GM06990 (cell line): ENCODE data around the gene EYS.

ENCODE experiments used
- DNase-seq: peaks from one replicate; pipeline ENCODE4 v3.0.0-alpha.2; 2011; ENCODE audit not compliant: insufficient read length; ENCODE audit errors: extremely low read depth
- H3K27me3 ChIP-seq: replicated peaks from 2 replicates; pipeline ENCODE4 v1.6.0; 2011; ENCODE audit warnings: low read length; ENCODE audit not compliant: control insufficient read depth, insufficient read depth
- H3K36me3 ChIP-seq: 2 replicates; pipeline ENCODE4 v1.5.1; 2011; ENCODE audit warnings: low read length; ENCODE audit not compliant: control insufficient read depth, insufficient read depth
- H3K4me3 ChIP-seq: replicated peaks from 2 replicates; pipeline ENCODE4 v1.5.1; 2011; ENCODE audit warnings: low read depth, mild to moderate bottlenecking, control low read depth, low read length
- CTCF ChIP-seq: IDR thresholded peaks from 2 replicates; pipeline ENCODE4 v1.5.1; 2011; ENCODE audit warnings: low read length, control low read depth, mild to moderate bottlenecking, inconsistent platforms; ENCODE audit not compliant: insufficient read depth, poor library complexity, severe bottlenecking

Gene EYS

GRCh38 chr6:64429926-64430325 is 1277.1 kb downstream of the EYS start:
- H3K36me3 ChIP-seq: no peaks in the 10 kb centered on the region
- no peak for DNase-seq
- no peaks in the 10 kb centered on the region for H3K27me3 ChIP-seq
- no peak overlapping the region for H3K4me3 ChIP-seq
- TF ChIP-seq CTCF: no peak

- Histone ChIP-seq H3K27me3 (no peaks in the 10 kb centered on the region), H3K36me3 (no peaks in the 10 kb centered on the region), H3K4me3 (no peak overlapping the region)
- no peak for TF ChIP-seq CTCF
- DNase-seq: no peak
Measured at GRCh38 chr6:64428186-64428585, 1278.8 kb downstream of the EYS start.

- no peak for TF ChIP-seq CTCF
- H3K36me3 ChIP-seq: no peaks in the 10 kb centered on the region
- H3K4me3 ChIP-seq: no peak overlapping the region
- no peak for DNase-seq
- H3K27me3 ChIP-seq: no peaks in the 10 kb centered on the region
Measured at GRCh38 chr6:64415926-64416325, 1291.1 kb downstream of the EYS start.

GRCh38 chr6:64411226-64411625 is 1295.8 kb downstream of the EYS start:
- Histone ChIP-seq H3K4me3 (no peak overlapping the region), H3K27me3 (no peaks in the 10 kb centered on the region), H3K36me3 (no peaks in the 10 kb centered on the region)
- DNase-seq: no peak
- no peak for TF ChIP-seq CTCF

- no peak for TF ChIP-seq CTCF
- no peak overlapping the region for H3K4me3 ChIP-seq
- H3K36me3 ChIP-seq: no peaks in the 10 kb centered on the region
- DNase-seq: no peak
- H3K27me3 ChIP-seq: no peaks in the 10 kb centered on the region
Measured at GRCh38 chr6:64409948-64410347, 1297.1 kb downstream of the EYS start.

- no peaks in the 10 kb centered on the region for H3K36me3 ChIP-seq
- no peak for DNase-seq
Measured at GRCh38 chr6:64404396-64404795, 1302.6 kb downstream of the EYS start.

More at GRCh38 chr6:64404396-64404795, 1302.6 kb downstream of the EYS start:
- Histone ChIP-seq H3K27me3 (no peaks in the 10 kb centered on the region), H3K4me3 (no peak overlapping the region)
- no peak for TF ChIP-seq CTCF
